Activated CD8-positive, alpha-beta memory T cell treated with anti-CD3 and anti-CD28 coated beads, Interleukin-2, amount 50 U/mL, for 24 hours (primary cell): ENCODE data around the gene CNIH2.
"Not testable (repeated sequence)": the region's sequence is repeated elsewhere in the genome, so short reads cannot be mapped to it uniquely, and the experiment has no call there.

Source experiments
- DNase-seq: peaks from one replicate; pipeline ENCODE4 v3.0.0-alpha.2; 2020; ENCODE audit errors: extremely low read depth

CNIH2 gene

GRCh38 chr11:66314561-66315497 lies 36.9 kb downstream of the CNIH2 start:
- no peak for DNase-seq

GRCh38 chr11:66315498-66315885 lies 37.5 kb downstream of the CNIH2 start:
- DNase-seq = no peak

DNA sequence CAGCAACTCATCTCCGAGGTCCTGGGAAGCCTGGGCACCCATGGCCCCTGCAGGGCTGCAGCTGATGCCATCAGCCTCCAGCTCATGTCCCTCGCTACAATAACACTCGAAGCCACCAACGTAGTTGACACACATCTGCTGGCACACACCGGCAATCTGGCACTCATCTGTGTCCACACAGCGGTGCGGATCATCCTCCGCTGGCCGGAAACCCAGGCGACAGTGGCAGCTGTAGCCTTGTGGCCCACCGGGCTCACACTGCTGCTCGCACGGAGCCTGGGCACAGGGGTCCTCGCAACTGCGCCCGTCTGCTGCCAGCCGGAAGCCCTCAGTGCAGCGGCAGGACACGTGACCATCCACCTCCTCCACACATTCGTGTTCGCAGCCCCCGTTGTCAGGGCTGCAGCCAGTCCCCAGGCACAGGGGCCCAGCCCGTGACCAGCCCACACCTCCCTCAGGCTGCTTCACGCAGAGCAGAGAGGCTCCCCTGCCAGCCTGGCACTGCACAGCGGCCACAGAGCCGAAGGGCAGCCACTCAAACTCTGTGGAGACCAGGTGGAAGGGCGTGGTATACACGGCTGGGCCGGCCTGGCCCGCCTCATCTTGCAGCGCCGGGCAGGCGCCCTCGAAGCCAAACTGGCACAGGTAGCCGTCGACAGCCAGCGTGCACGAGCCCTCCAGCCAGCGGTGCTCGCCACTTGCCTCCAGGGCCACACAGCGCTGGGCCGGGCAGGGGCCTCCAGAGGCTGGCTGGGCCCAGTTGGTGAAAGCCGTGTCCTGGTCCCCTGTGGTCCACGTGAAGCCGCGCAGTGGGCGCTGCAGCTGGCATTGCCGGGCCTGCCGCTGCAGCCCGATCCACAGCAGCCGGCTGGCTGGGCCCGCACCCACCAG lies 38.2 kb downstream of the CNIH2 start:
- DNase-seq = no peak

GRCh38 chr11:66316849-66317251 lies 38.9 kb downstream of the CNIH2 start, which contains the start of gene CD248:
TSS of gene CD248 (minus strand) at chr11:66317044. CDS start at chr11:66317027, 17 bp downstream.
- no peak for DNase-seq

GRCh38 chr11:66317322-66317722 lies 39.3 kb downstream of the CNIH2 start:
- DNase-seq = no peak

- no peak for DNase-seq
Measured at GRCh38 chr11:66317723-66318599, 40.0 kb downstream of the CNIH2 start.

GRCh38 chr11:66318600-66318970 lies 40.6 kb downstream of the CNIH2 start:
- no peak for DNase-seq

- DNase-seq = not testable (repeated sequence)
Measured at GRCh38 chr11:66320289-66320688, 42.3 kb downstream of the CNIH2 start.

GRCh38 chr11:66320748-66321147 lies 42.8 kb downstream of the CNIH2 start:
- DNase-seq = not testable (repeated sequence)

GRCh38 chr11:66321606-66322005 lies 43.6 kb downstream of the CNIH2 start:
- no peak for DNase-seq

DNA sequence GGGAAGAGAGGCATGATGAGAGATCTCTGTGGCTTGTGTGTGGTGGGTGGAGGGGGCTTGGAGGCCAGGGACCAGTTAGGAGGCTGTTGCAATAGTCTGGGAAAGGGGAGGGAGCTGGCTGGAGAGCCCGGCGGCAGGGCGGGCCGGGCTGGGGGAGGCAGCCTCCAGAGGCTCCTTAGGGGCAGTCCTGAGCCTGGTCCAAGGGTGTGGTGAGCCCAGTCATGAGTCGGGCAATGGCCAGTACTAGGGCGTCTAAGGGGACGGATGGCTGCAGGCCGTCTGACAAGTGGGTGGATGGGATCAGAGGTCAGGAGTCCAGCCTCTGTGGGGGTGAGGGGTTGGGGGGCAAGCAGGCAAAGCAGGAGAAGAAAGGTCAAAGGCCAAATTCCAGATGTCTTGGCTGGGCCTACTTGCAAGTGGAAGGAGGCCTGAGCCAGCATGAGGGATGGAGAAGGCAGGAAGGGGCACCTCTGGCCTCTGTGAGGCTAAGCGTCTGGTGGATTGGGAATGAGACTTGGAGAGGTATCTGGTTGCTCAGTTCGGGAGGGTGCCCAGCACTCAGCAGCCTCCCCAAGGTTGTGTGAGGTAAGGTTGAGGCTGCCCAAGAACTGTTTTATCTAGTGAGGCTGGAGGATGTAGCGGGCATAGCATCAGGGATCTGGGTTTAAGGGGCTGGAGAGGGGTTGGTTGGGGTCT lies 44.9 kb downstream of the CNIH2 start:
- no peak for DNase-seq

GRCh38 chr11:66323684-66324083 lies 45.7 kb downstream of the CNIH2 start:
- no peak for DNase-seq

DNA sequence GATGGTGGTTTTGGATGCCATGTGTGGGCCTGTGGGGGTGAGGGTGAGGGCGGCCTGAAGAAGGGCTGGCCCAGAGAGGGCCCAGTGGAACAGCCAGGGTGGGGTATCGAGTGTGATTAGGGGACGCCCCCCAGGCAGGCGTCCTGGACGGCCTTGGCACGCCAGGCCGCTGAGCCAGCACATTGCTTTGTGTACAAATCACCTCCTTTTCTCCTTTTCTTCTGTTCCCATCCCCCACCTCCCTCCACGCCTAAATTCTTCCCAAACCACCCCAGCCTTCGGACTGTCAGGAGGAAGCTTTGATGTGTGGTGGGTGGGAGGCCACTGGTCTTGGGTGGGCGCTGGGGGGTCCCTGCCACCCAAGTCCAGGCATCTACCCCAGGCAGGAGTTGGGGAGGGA lies 46.7 kb downstream of the CNIH2 start:
- no peak for DNase-seq

GRCh38 chr11:66325263-66325671 lies 47.3 kb downstream of the CNIH2 start:
- no peak for DNase-seq

DNA sequence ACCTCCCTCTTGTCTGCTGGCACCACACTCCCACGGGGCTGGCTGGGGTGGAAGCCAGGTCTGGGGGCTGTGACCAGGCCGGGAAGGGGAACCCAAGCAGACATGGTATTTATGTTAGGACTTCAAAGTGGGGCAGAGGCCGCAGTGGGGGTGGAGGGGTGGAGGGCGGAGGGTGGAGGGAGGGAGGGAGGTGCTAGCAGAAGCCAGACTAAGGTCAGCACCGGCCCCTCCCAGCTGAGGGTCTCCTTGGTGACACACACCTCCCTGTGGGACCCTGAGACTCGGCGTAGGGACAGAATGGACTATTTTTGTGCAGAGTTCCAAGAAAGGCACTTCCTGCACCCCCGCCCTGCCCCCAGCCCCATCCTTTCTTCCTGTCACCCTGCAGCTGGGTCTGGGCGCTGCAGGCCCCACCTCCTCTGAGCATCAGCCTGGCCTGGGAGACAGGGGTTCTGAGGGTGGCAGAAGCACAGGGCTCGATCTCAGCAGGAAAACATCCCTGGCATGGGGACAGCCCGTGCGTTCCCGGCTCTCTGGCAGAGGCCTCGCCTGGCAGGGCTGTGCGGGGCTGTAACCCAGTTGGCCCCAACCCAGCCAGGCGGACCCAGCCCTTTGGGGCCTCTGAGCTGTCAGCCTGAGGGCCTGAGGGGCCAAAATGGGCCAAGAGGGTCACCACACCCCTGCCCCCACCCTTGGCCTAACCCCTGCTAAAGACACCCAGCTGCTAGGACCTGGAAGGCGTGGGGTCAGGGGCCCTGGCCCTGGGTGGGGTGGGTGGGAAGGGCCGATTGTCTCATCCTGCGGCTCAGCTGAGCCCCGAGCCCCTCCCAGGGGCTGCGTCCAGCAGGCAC lies 48.5 kb downstream of the CNIH2 start:
- DNase-seq = no peak

- no peak for DNase-seq
Measured at GRCh38 chr11:66327171-66328030, 49.4 kb downstream of the CNIH2 start.

DNA sequence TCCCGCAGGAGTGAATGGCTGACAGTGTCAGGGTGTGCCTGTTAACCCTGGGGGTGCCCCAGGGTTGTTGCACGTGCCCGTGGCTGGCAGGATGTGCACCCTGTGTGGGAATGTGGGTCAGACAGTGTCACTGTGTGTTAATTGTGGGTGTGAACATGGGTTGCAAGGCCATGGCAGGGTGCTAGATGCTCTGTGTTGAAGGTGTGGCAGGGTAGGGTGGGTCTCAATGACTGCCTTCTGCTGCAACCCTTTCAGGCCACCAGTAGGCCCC lies 50.0 kb downstream of the CNIH2 start:
- DNase-seq = no peak

- DNase-seq = no peak
Measured at GRCh38 chr11:66328302-66329144, 50.5 kb downstream of the CNIH2 start.
